Measurements from ENCODE around the gene MCM9.

DNA sequence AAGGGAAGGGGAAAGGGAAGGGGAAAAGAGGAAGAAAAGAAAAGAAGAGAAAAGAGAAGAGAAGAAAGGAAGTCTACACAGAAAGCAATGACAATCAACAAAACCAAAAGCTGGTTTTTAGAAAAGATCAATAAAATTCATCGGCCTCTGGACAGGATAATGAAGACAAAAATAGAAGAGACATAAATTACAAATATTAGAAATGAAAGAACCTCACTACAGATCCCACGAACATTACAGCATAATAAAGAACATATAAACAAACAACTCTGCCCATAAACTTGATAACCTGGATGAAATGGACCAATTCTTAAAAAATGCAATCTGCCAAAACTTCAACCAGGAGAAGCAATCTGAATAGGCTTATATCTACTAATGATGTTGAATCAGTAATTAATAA, 61.7 kb downstream of the MCM9 start:
- TF ChIP-seq, protein P1, sequence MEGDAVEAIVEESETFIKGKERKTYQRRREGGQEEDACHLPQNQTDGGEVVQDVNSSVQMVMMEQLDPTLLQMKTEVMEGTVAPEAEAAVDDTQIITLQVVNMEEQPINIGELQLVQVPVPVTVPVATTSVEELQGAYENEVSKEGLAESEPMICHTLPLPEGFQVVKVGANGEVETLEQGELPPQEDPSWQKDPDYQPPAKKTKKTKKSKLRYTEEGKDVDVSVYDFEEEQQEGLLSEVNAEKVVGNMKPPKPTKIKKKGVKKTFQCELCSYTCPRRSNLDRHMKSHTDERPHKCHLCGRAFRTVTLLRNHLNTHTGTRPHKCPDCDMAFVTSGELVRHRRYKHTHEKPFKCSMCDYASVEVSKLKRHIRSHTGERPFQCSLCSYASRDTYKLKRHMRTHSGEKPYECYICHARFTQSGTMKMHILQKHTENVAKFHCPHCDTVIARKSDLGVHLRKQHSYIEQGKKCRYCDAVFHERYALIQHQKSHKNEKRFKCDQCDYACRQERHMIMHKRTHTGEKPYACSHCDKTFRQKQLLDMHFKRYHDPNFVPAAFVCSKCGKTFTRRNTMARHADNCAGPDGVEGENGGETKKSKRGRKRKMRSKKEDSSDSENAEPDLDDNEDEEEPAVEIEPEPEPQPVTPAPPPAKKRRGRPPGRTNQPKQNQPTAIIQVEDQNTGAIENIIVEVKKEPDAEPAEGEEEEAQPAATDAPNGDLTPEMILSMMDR (IDR thresholded peaks at IDR 0.05): no peak
- no peak for TF ChIP-seq POLR2A (IDR thresholded peaks at IDR 0.05)
